Body of pancreas (tissue), 4 donors: ENCODE data around the gene TAPBPL. TPM values are rescaled to one million over a fixed set of nuclear protein-coding genes. Genes with fewer than 3 reads are reported as not detected.

Experiments
- ATAC-seq: fragments of 150-250 bp; one replicate; pipeline ENCODE4 v1.9.1; 2016
- DNase-seq, 4 donors: peaks; one replicate each; pipeline ENCODE4 v3.0.0-alpha.2; 2019
- H3K27ac ChIP-seq, 4 donors: fragments of 200-600 bp; sonication (generic); 1 replicate in 3 of 4; 2 replicates in 1 of 4; pipeline versions ENCODE4 v1.5.1 to v1.6.1; 2016 to 2019; ENCODE audit warnings: mild to moderate bottlenecking in 1 of 4, mixed read lengths in 1 of 4, moderate library complexity in 1 of 4
- H3K27me3 ChIP-seq, 2 donors: fragments of 200-600 bp; sonication (generic); one replicate each; pipeline ENCODE4 v1.6.0; 2016; ENCODE audit warnings: mild to moderate bottlenecking in 1 of 2
- H3K36me3 ChIP-seq, 2 donors: fragments of 200-600 bp; sonication (generic); replicated peaks in 1 of 2; 2 replicates each; pipeline ENCODE4 v1.5.1; 2016; ENCODE audit warnings: low read depth in 2 of 2; ENCODE audit not compliant: insufficient read depth in 1 of 2
- H3K4me1 ChIP-seq: fragments of 200-600 bp; sonication (generic); one replicate; pipeline ENCODE4 v1.6.0; 2016
- H3K4me3 ChIP-seq, 2 donors: fragments of 200-600 bp; sonication (generic); 1 replicate in 1 of 2; 2 replicates in 1 of 2; pipeline ENCODE4 v1.5.1; 2016 to 2019
- H3K9me3 ChIP-seq, 3 donors: fragments of 200-600 bp; sonication (generic); 1 replicate in 2 of 3; 2 replicates in 1 of 3; pipeline ENCODE4 v1.5.1; 2016
- CTCF ChIP-seq, 7 experiments: fragments of 450-650 bp in 4 of 7; fragments of 200-600 bp in 3 of 7; sonication (generic) in 3 of 7; IDR thresholded peaks; one replicate each; pipeline ENCODE4 v1.5.1; 2016 to 2019; ENCODE audit warnings: antibody characterized with exemption in 7 of 7
- POLR2A ChIP-seq, 3 donors: fragments of 450-650 bp; IDR thresholded peaks; one replicate each; pipeline ENCODE4 v1.6.1; 2016; ENCODE audit warnings: antibody characterized with exemption in 3 of 3, mild to moderate bottlenecking in 2 of 3
- WGBS, 2 donors: methylation state at CpG; one replicate each; pipeline ENCODE4 v1.1.5; 2017; 5-methylcytosine and 5-hydroxymethylcytosine counted together
- intact Hi-C: fragments of 100-400 bp; cut with DNase I; formaldehyde crosslinking; loops from one replicate; pipeline ENCODE4 v1.15.1; 2023
- total RNA-seq, 2 donors: library from RNA; depleted of rRNA; stranded (reverse); fragments of >200 nt; gene quantifications; one replicate each; pipeline ENCODE4 v1.1.0, GENCODE V29; 2016

TAPBPL gene
- total RNA-seq, 2 donors from 2014 or later: 14.5 to 36.3 TPM

GRCh38 chr12:6452245-6452943 is 552 bp downstream of the TAPBPL start:
- TF ChIP-seq POLR2A (IDR thresholded peaks at IDR 0.05) (no peak), CTCF (IDR thresholded peaks at IDR 0.05) (no peak)
- no peaks in the 10 kb centered on the region for H3K27me3 ChIP-seq
- peak; percentile 21 for ATAC-seq
- 1% methylated on average over 9 of the region's 9 CpGs for WGBS, 2 donors
- peaks cover 28% of the 10 kb centered on the region for H3K4me1 ChIP-seq
- peak; percentile 54 to 78 (median 68) for DNase-seq
- intact Hi-C loops: no loop called here
- H3K36me3 ChIP-seq: peaks cover 0 to 5% of the 10 kb centered on the region in 2 donors
- H3K4me3 ChIP-seq: peak overlapping the region; percentile 48 to 49
- no peaks in the 10 kb centered on the region for H3K9me3 ChIP-seq
- H3K27ac ChIP-seq: peak overlapping the region; percentile 92 to 96 (median 94)

GRCh38 chr12:6452944-6453630 is 1.2 kb downstream of the TAPBPL start:
- H3K9me3 ChIP-seq: no peaks in the 10 kb centered on the region
- TF ChIP-seq CTCF (IDR thresholded peaks at IDR 0.05) (no peak), POLR2A (IDR thresholded peaks at IDR 0.05) (no peak)
- 62% methylated on average over 9 to 17 of the region's 17 CpGs for WGBS, 2 donors
- H3K27me3 ChIP-seq: no peaks in the 10 kb centered on the region
- ATAC-seq (no peak), DNase-seq (no peak)
- no peak overlapping the region for H3K4me3 ChIP-seq
- peak overlapping the region; percentile 92 to 96 (median 94) for H3K27ac ChIP-seq
- intact Hi-C loops: no loop called here
- H3K36me3 ChIP-seq: peaks cover 0 to 11% of the 10 kb centered on the region in 2 donors
- H3K4me1 ChIP-seq: peaks cover 28% of the 10 kb centered on the region

GRCh38 chr12:6457220-6457945 is 5.5 kb downstream of the TAPBPL start:
- peaks cover 11% of the 10 kb centered on the region for H3K4me1 ChIP-seq
- peaks cover 4 to 23% of the 10 kb centered on the region in 2 donors for H3K36me3 ChIP-seq
- H3K9me3 ChIP-seq: no peaks in the 10 kb centered on the region
- ATAC-seq (no peak), DNase-seq (no peak)
- 78 to 81% methylated on average over 6 to 9 of the region's 12 CpGs for WGBS, 2 donors
- TF ChIP-seq CTCF (IDR thresholded peaks at IDR 0.05): no peak
- no peak for TF ChIP-seq POLR2A (IDR thresholded peaks at IDR 0.05)
- intact Hi-C loops: no loop called here
- H3K27me3 ChIP-seq: no peaks in the 10 kb centered on the region
- no peak overlapping the region for H3K4me3 ChIP-seq
- no peak overlapping the region for H3K27ac ChIP-seq

- no peak for TF ChIP-seq POLR2A (IDR thresholded peaks at IDR 0.05)
- no peak for TF ChIP-seq CTCF (IDR thresholded peaks at IDR 0.05)
- H3K27me3 ChIP-seq: no peaks in the 10 kb centered on the region
- H3K27ac ChIP-seq: no peak overlapping the region
- H3K4me1 ChIP-seq: peaks cover under 1% of the 10 kb centered on the region
- peaks cover 4 to 23% of the 10 kb centered on the region in 2 donors for H3K36me3 ChIP-seq
- no peak overlapping the region for H3K4me3 ChIP-seq
- no peak for ATAC-seq
- 90 to 93% methylated on average over 14 of the region's 14 CpGs for WGBS, 2 donors
- H3K9me3 ChIP-seq: no peaks in the 10 kb centered on the region
- no peak for DNase-seq
- intact Hi-C loops: no loop called here
These were observed 6.6 kb downstream of the TAPBPL start for GRCh38 chr12:6458281-6459003.
